ENCODE measurements around the gene PINLYP. TPM values are rescaled to one million over a fixed set of nuclear protein-coding genes. Genes with fewer than 3 reads are reported as not detected.

Gene PINLYP
- total and polyA plus RNA-seq, 9 of the 15 experiments (the other 6 are each of a cell fraction or from before 2014, with no cell fraction given) = 1.00 to 6.7 (median 2.2) TPM

- no peak for TF ChIP-seq ZMIZ1 (IDR thresholded peaks at IDR 0.05; ENCODE audit: low read depth in 2 of 2, low read length in 2 of 2)
- TF ChIP-seq PREB (CRISPR knock-in tag; IDR thresholded peaks at IDR 0.05) = no peak
- TF ChIP-seq SMARCB1 (IDR thresholded peaks at IDR 0.05; ENCODE audit: insufficient read length, low read depth) = peak; percentile 75
- no peak for TF ChIP-seq SNRNP70 (optimal IDR thresholded peaks at IDR 0.05; ENCODE audit: low read depth, low read length)
- TF ChIP-seq ZNF324 (CRISPR knock-in tag; IDR thresholded peaks at IDR 0.05) = no peak
- TF ChIP-seq ZEB2 (IDR thresholded peaks at IDR 0.05) = peak; percentile 76; the same call in 1 of the 2 replicates
- TF ChIP-seq KLF13 (tag; IDR thresholded peaks at IDR 0.05; ENCODE audit: borderline replicate concordance, low read depth) = no peak
- TF ChIP-seq PHB2 (IDR thresholded peaks at IDR 0.05; ENCODE audit: low read depth) = peak; percentile 38; the same call in 1 of the 2 replicates
- TF ChIP-seq NFE2L1 (tag; IDR thresholded peaks at IDR 0.05; ENCODE audit: borderline replicate concordance, low read depth) = no peak
- TF ChIP-seq RBM39 (optimal IDR thresholded peaks at IDR 0.05; ENCODE audit: low read depth, low read length) = no peak
- TF ChIP-seq CBX8 (IDR thresholded peaks at IDR 0.05; ENCODE audit: borderline replicate concordance, extremely low read depth, low read depth, low read length, poor library complexity, severe bottlenecking) = no peak
- TF ChIP-seq CBFA2T2 (conservative IDR thresholded peaks at IDR 0.05) = peak; percentile 56
- TF ChIP-seq E2F4 (CRISPR knock-in tag; IDR thresholded peaks at IDR 0.05; ENCODE audit: low read depth) = 0 out of 2 replicates have a peak, but pooled peaks have one; percentile 7
- no peak for TF ChIP-seq PRMT5 (CRISPR knock-in tag; IDR thresholded peaks at IDR 0.05)
- no peak for TF ChIP-seq PCBP2 (IDR thresholded peaks at IDR 0.05; ENCODE audit: low read depth, low read length, poor library complexity, severe bottlenecking)
- no peak for TF ChIP-seq ZBTB43 (CRISPR knock-in tag; IDR thresholded peaks at IDR 0.05)
- TF ChIP-seq GABPB2 (CRISPR knock-in tag; conservative IDR thresholded peaks at IDR 0.05) = no peak
- TF ChIP-seq EP300 (IDR thresholded peaks at IDR 0.05; ENCODE audit: low read length) = peak; percentile 49; the same call in 1 of the 2 replicates
- TF ChIP-seq ZNF311 (CRISPR knock-in tag; IDR thresholded peaks at IDR 0.05) = no peak
- no peak for TF ChIP-seq BRCA1 (IDR thresholded peaks at IDR 0.05)
- no peak for TF ChIP-seq BRCA1 (CRISPR knock-in tag; IDR thresholded peaks at IDR 0.05)
Measured at GRCh38 chr19:43620061-43621001, 44.7 kb downstream of the PINLYP start (continued).

Measured in K562 (cell line).